B cell (primary cell): ENCODE results near the gene TSPAN5. TPM values are rescaled to one million over a fixed set of nuclear protein-coding genes. Genes with fewer than 3 reads are reported as not detected.

Experiments used
- ATAC-seq: fragments of 200-7000 bp; cut with Tn5 transposase; one replicate; pipeline ENCODE4 v1.10.0; 2021; ENCODE audit warnings: low read depth, mild to moderate bottlenecking, moderate number of reproducible peaks, moderate library complexity
- CTCF ChIA-PET: fragments of 350-600 bp; sonication (Branson Sonifier 250); formaldehyde crosslinking; loops from one replicate; lab custom pipeline; 2021; ENCODE audit warnings: antibody characterized with exemption, inconsistent platforms; lab: Charles Lee
- POLR2A ChIA-PET: fragments of 350-600 bp; sonication (Branson Sonifier 250); formaldehyde crosslinking; loops from one replicate; lab custom pipeline; 2021; ENCODE audit warnings: antibody characterized with exemption; lab: Charles Lee
- DNase-seq: peaks from one replicate; pipeline ENCODE4 v3.0.0; 2013
- H2AFZ ChIP-seq: 2 replicates; pipeline ENCODE4 v1.6.1; 2012; ENCODE audit warnings: mild to moderate bottlenecking, low read depth, low read length; ENCODE audit not compliant: insufficient read depth, poor library complexity, severe bottlenecking
- H3K27ac ChIP-seq, 2 donors: 1 replicate in 1 of 2; 2 replicates in 1 of 2; pipeline ENCODE4 v1.5.1; 2012 to 2013; ENCODE audit warnings: low read length in 2 of 2, mild to moderate bottlenecking in 2 of 2, moderate library complexity in 1 of 2
- H3K27me3 ChIP-seq, 4 experiments: fragments of 200-600 bp in 1 of 4; sonication (generic) in 1 of 4; replicated peaks in 1 of 4; 1 replicate in 2 of 4; 2 replicates in 2 of 4; pipeline versions ENCODE4 v1.6.1 to v1.7.0; 2013 to 2016; ENCODE audit warnings: low read length in 3 of 4, mild to moderate bottlenecking in 2 of 4, mixed read lengths in 1 of 4, moderate library complexity in 1 of 4; ENCODE audit not compliant: insufficient read depth in 4 of 4, control insufficient read depth in 3 of 4; ENCODE audit errors: control extremely low read depth in 1 of 4
- H3K36me3 ChIP-seq, 2 experiments: replicated peaks in 1 of 2; 1 replicate in 1 of 2; 2 replicates in 1 of 2; pipeline versions ENCODE4 v1.6.1 to v1.7.1; 2013; ENCODE audit warnings: low read length in 1 of 2; ENCODE audit not compliant: insufficient read depth in 2 of 2, control insufficient read depth in 1 of 2; ENCODE audit errors: control extremely low read depth in 1 of 2, extremely low read depth in 1 of 2
- H3K4me1 ChIP-seq, 2 donors: fragments of 200-600 bp in 1 of 2; sonication (generic) in 1 of 2; 1 replicate in 1 of 2; 2 replicates in 1 of 2; pipeline versions ENCODE4 v1.5.1 to v1.6.1; 2013 to 2017; ENCODE audit warnings: low read length in 2 of 2; ENCODE audit not compliant: control insufficient read depth in 2 of 2, insufficient read depth in 2 of 2
- H3K4me2 ChIP-seq: replicated peaks from 2 replicates; pipeline ENCODE3; 2012; ENCODE audit warnings: mild to moderate bottlenecking, low read depth, low read length; ENCODE audit not compliant: poor library complexity, severe bottlenecking
- H3K4me3 ChIP-seq, 5 experiments: fragments of 200-600 bp in 1 of 5; sonication (generic) in 1 of 5; 1 replicate in 3 of 5; 2 replicates in 2 of 5; pipeline versions ENCODE4 v1.5.1 to v1.7.0; 2011 to 2016; ENCODE audit warnings: low read length in 4 of 5, mild to moderate bottlenecking in 4 of 5, low read depth in 2 of 5, control low read depth in 1 of 5, moderate library complexity in 1 of 5; ENCODE audit not compliant: insufficient read depth in 1 of 5; ENCODE audit errors: control extremely low read depth in 1 of 5, extremely low read depth in 1 of 5
- H3K79me2 ChIP-seq: fragments of 200-600 bp; sonication (generic); one replicate; pipeline ENCODE4 v1.6.0; 2016; ENCODE audit warnings: low read length; ENCODE audit not compliant: control insufficient read depth, insufficient read depth
- H3K9ac ChIP-seq: fragments of 200-600 bp; sonication (generic); 2 replicates; pipeline ENCODE4 v1.6.1; 2017; ENCODE audit warnings: mild to moderate bottlenecking, low read length, moderate library complexity
- H3K9me3 ChIP-seq, 3 donors: one replicate each; pipeline versions ENCODE4 v1.6.1 to v1.7.1; 2013; ENCODE audit warnings: low read length in 2 of 3; ENCODE audit not compliant: control insufficient read depth in 2 of 3, insufficient read depth in 1 of 3; ENCODE audit errors: control extremely low read depth in 1 of 3
- H4K20me1 ChIP-seq: 2 replicates; pipeline ENCODE4 v1.6.0; 2012; ENCODE audit warnings: mild to moderate bottlenecking, low read length; ENCODE audit not compliant: insufficient read depth, control insufficient read depth, poor library complexity, severe bottlenecking
- H3K27ac Mint-ChIP-seq: one replicate; pipeline ENCODE4 v1.8.0; 2021; ENCODE audit warnings: mixed read lengths
- H3K27me3 Mint-ChIP-seq: one replicate; pipeline ENCODE4 v1.8.0; 2021; ENCODE audit warnings: mixed read lengths
- H3K4me1 Mint-ChIP-seq: one replicate; pipeline ENCODE4 v1.8.0; 2021; ENCODE audit warnings: mixed read lengths
- H3K4me3 Mint-ChIP-seq: one replicate; pipeline ENCODE4 v1.8.0; 2021; ENCODE audit warnings: mixed read lengths
- H3K9me3 Mint-ChIP-seq: one replicate; pipeline ENCODE4 v1.8.0; 2022; ENCODE audit warnings: mixed read lengths; ENCODE audit not compliant: insufficient read depth
- CTCF ChIP-seq: fragments of 200-600 bp; IDR thresholded peaks from one replicate; pipeline ENCODE4 v1.8.0; 2022; ENCODE audit warnings: antibody characterized with exemption, mild to moderate bottlenecking
- EZH2 ChIP-seq: IDR thresholded peaks from 2 replicates; pipeline ENCODE4 v1.6.1; 2012; ENCODE audit warnings: borderline replicate concordance, low read depth, mild to moderate bottlenecking, moderate library complexity, low read length; ENCODE audit not compliant: insufficient read depth, poor library complexity, severe bottlenecking
- WGBS: methylation state at CpG from one replicate; pipeline ENCODE4 v1.1.5; 2013; ENCODE audit warnings: missing lambda C conversion rate; ENCODE audit not compliant: insufficient coverage; 5-methylcytosine and 5-hydroxymethylcytosine counted together
- intact Hi-C: fragments of 100-400 bp; cut with micrococcal nuclease; formaldehyde crosslinking; loops from one replicate; pipeline ENCODE4 v1.10.0; 2022
- polyA minus RNA-seq: library from RNA; depleted of rRNA, polyadenylated mRNA; stranded (reverse); fragments of >200 nt; gene quantifications from 2 replicates; pipeline ENCODE4 v1.2.3, GENCODE V29; 2012
- polyA plus RNA-seq: library from polyadenylated mRNA; depleted of rRNA; stranded (reverse); fragments of >200 nt; gene quantifications from 2 replicates; pipeline ENCODE4 v1.2.3, GENCODE V29; 2012
- total RNA-seq, 2 donors: library from RNA; stranded (reverse); fragments of 120-200 nt in 1 of 2; gene quantifications; 1 replicate in 1 of 2; 2 replicates in 1 of 2; pipeline versions ENCODE4 v1.2.3 to v1.2.4, GENCODE V29; 2013 to 2022

Gene TSPAN5
- total RNA-seq (5.3 TPM in 2 replicates), polyA plus RNA-seq (2.5 and 2.6 TPM in 2 replicates), polyA minus RNA-seq (2.7 and 3.5 TPM in 2 replicates)
- 4.5 TPM for total RNA-seq (2013)

GRCh38 chr4:98658287-98659105 lies at the start of gene TSPAN5:
Gene TSPAN5 (minus strand): TSS chr4:98658611.
- H2AFZ ChIP-seq = peak within 1 kb of the TSS; percentile 92
- H3K27ac ChIP-seq = peak within 1 kb of the TSS; percentile 37 to 74
- ChIA-PET POLR2A (interaction anchor here (1.0 to 1.7 kb wide), 3 partner anchors 271 to 397 kb away, joined by 3 to 6 read pairs (median 4); partner anchors contain the start of genes EIF4E and RAP1GDS1), CTCF (interaction anchor here (1.2 to 2.5 kb wide), 3 partner anchors 191 to 457 kb away, joined by 3 to 7 read pairs (median 6); partner anchors contain the start of gene METAP1)
- intact Hi-C loops = loop anchor here (1.0 to 10.0 kb wide), 5 partner anchors 214 to 1286 kb away; partner anchors contain the start of genes ADH5, DNAJB14 and STPG2
- TF ChIP-seq EZH2 = no peak
- TF ChIP-seq CTCF = no peak
- peak within 1 kb of the TSS; percentile 75 for H3K27ac Mint-ChIP-seq
- H3K27me3 ChIP-seq = peaks cover 0 to 10% (median 1%) of the 10 kb centered on the region in 4 experiments
- under 1% methylated on average over 87 of the region's 113 CpGs for WGBS
- H3K9ac ChIP-seq = peak within 1 kb of the TSS; percentile 72
- H3K27me3 Mint-ChIP-seq = peaks cover 8% of the 10 kb centered on the region
- H3K9me3 ChIP-seq = no peaks in the 10 kb centered on the region
- peak; percentile 89 for DNase-seq
- H3K36me3 ChIP-seq = no peaks in the 10 kb centered on the region
- peak within 1 kb of the TSS; percentile 89 for H3K4me3 Mint-ChIP-seq
- H3K4me1 Mint-ChIP-seq = peaks cover 52% of the 10 kb centered on the region
- ATAC-seq = peak; percentile 84
- peaks cover 27 to 33% of the 10 kb centered on the region in 2 donors for H3K4me1 ChIP-seq
- H3K79me2 ChIP-seq = peaks cover 36% of the 10 kb centered on the region
- peak within 1 kb of the TSS; percentile 34 to 92 (median 81) for H3K4me3 ChIP-seq
- peak within 1 kb of the TSS; percentile 89 for H3K4me2 ChIP-seq
- no peaks in the 10 kb centered on the region for H4K20me1 ChIP-seq
- H3K9me3 Mint-ChIP-seq = no peaks in the 10 kb centered on the region

GRCh38 chr4:98706935-98707334 lies 48.5 kb upstream of the TSPAN5 start:
- no peak overlapping the region for H3K4me3 ChIP-seq
- H2AFZ ChIP-seq = no peak overlapping the region
- no peak overlapping the region for H3K27ac ChIP-seq
- peaks cover 6% of the 10 kb centered on the region for H3K27me3 Mint-ChIP-seq
- H3K27ac Mint-ChIP-seq = no peak overlapping the region
- no peak overlapping the region for H3K9ac ChIP-seq
- no peak overlapping the region for H3K4me2 ChIP-seq
- H3K79me2 ChIP-seq = no peaks in the 10 kb centered on the region
- H3K4me3 Mint-ChIP-seq = no peak overlapping the region
- TF ChIP-seq EZH2 (no peak), CTCF (no peak)
- no peaks in the 10 kb centered on the region for H3K4me1 Mint-ChIP-seq
- intact Hi-C loops = no loop called here
- ChIA-PET POLR2A (no interaction called here), CTCF (no interaction called here)
- WGBS = 80% methylated on average over 1 of the region's 1 CpG
- no peaks in the 10 kb centered on the region for H3K4me1 ChIP-seq
- H3K9me3 ChIP-seq = peaks cover 2 to 7% (median 6%) of the 10 kb centered on the region in 3 donors
- ATAC-seq (no peak), DNase-seq (no peak)
- H4K20me1 ChIP-seq = no peaks in the 10 kb centered on the region
- H3K36me3 ChIP-seq = no peaks in the 10 kb centered on the region
- peaks cover 2% of the 10 kb centered on the region for H3K9me3 Mint-ChIP-seq
- no peaks in the 10 kb centered on the region for H3K27me3 ChIP-seq
